DOHH2 (cell line): ENCODE results near the gene AKAP13.

ENCODE experiments used
- CTCF ChIP-seq: fragments of 200-600 bp; sonication (generic); IDR thresholded peaks from one replicate; pipeline ENCODE4 v1.5.1; 2014; ENCODE audit warnings: antibody characterized with exemption, mild to moderate bottlenecking, low read depth, low read length; ENCODE audit not compliant: poor library complexity, severe bottlenecking
- EZH2phosphoT487 ChIP-seq: fragments of 200-600 bp; sonication (generic); IDR thresholded peaks from 2 replicates; pipeline ENCODE4 v1.6.1; 2017; ENCODE audit warnings: borderline replicate concordance, mild to moderate bottlenecking, antibody characterized with exemption, low read length, moderate library complexity, mixed read lengths

GRCh38 chr15:85444122-85444745 is 63.8 kb downstream of the AKAP13 start:
- TF ChIP-seq CTCF = no peak
- TF ChIP-seq EZH2phosphoT487 = no peak
